Activated T-cell treated with anti-CD3 and anti-CD28 coated beads, Interleukin-2, amount 50 U/mL, for 24 hours (primary cell): ENCODE measurements around the gene MALRD1.

ENCODE experiments used
- DNase-seq: peaks from one replicate; pipeline ENCODE4 v3.0.0-alpha.2; 2020
- H3K27ac Mint-ChIP-seq: 2 replicates; pipeline ENCODE4 v1.8.0; 2020; ENCODE audit warnings: mild to moderate bottlenecking, mixed read lengths
- H3K27me3 Mint-ChIP-seq: 2 replicates; pipeline ENCODE4 v1.8.0; 2020; ENCODE audit warnings: mixed read lengths
- H3K36me3 Mint-ChIP-seq: 2 replicates; pipeline ENCODE4 v1.8.0; 2020; ENCODE audit warnings: low read depth, mixed read lengths
- H3K4me1 Mint-ChIP-seq: 2 replicates; pipeline ENCODE4 v1.8.0; 2020; ENCODE audit warnings: low read depth, mixed read lengths
- H3K4me3 Mint-ChIP-seq: 2 replicates; pipeline ENCODE4 v1.8.0; 2020; ENCODE audit warnings: mild to moderate bottlenecking, moderate library complexity, mixed read lengths
- H3K9me3 Mint-ChIP-seq: 2 replicates; pipeline ENCODE4 v1.8.0; 2020; ENCODE audit warnings: mixed read lengths

Gene MALRD1

GRCh38 chr10:19144206-19144605 is 95.6 kb downstream of the MALRD1 start:
- Mint-ChIP-seq H3K27me3 (no peaks in the 10 kb centered on the region), H3K4me3 (no peak overlapping the region), H3K9me3 (peaks cover 11% of the 10 kb centered on the region), H3K36me3 (no peaks in the 10 kb centered on the region), H3K4me1 (no peaks in the 10 kb centered on the region), H3K27ac (no peak overlapping the region)
- DNase-seq: no peak

GRCh38 chr10:19154375-19154774 is 105.8 kb downstream of the MALRD1 start:
- no peak overlapping the region for H3K4me3 Mint-ChIP-seq
- no peak for DNase-seq
- no peak overlapping the region for H3K27ac Mint-ChIP-seq
- no peaks in the 10 kb centered on the region for H3K27me3 Mint-ChIP-seq
- H3K36me3 Mint-ChIP-seq: no peaks in the 10 kb centered on the region
- H3K9me3 Mint-ChIP-seq: peaks cover 3% of the 10 kb centered on the region
- H3K4me1 Mint-ChIP-seq: no peaks in the 10 kb centered on the region

- H3K4me1 Mint-ChIP-seq: no peaks in the 10 kb centered on the region
- H3K9me3 Mint-ChIP-seq: peaks cover 7% of the 10 kb centered on the region
- no peaks in the 10 kb centered on the region for H3K36me3 Mint-ChIP-seq
- no peak for DNase-seq
- no peak overlapping the region for H3K4me3 Mint-ChIP-seq
- H3K27ac Mint-ChIP-seq: no peak overlapping the region
- no peaks in the 10 kb centered on the region for H3K27me3 Mint-ChIP-seq
Observed at GRCh38 chr10:19158358-19158757, 109.8 kb downstream of the MALRD1 start.

GRCh38 chr10:19158870-19159269 is 110.3 kb downstream of the MALRD1 start:
- peaks cover 7% of the 10 kb centered on the region for H3K9me3 Mint-ChIP-seq
- no peaks in the 10 kb centered on the region for H3K36me3 Mint-ChIP-seq
- no peaks in the 10 kb centered on the region for H3K27me3 Mint-ChIP-seq
- no peaks in the 10 kb centered on the region for H3K4me1 Mint-ChIP-seq
- H3K27ac Mint-ChIP-seq: no peak overlapping the region
- H3K4me3 Mint-ChIP-seq: no peak overlapping the region
- no peak for DNase-seq

GRCh38 chr10:19164461-19164860 is 115.9 kb downstream of the MALRD1 start:
- Mint-ChIP-seq H3K27ac (no peak overlapping the region), H3K4me1 (no peaks in the 10 kb centered on the region), H3K4me3 (no peak overlapping the region), H3K27me3 (no peaks in the 10 kb centered on the region), H3K36me3 (no peaks in the 10 kb centered on the region), H3K9me3 (peaks cover 9% of the 10 kb centered on the region)
- no peak for DNase-seq

GRCh38 chr10:19168584-19168983 is 120.0 kb downstream of the MALRD1 start:
- Mint-ChIP-seq H3K27ac (no peak overlapping the region), H3K36me3 (no peaks in the 10 kb centered on the region), H3K27me3 (no peaks in the 10 kb centered on the region), H3K9me3 (peaks cover 5% of the 10 kb centered on the region), H3K4me1 (no peaks in the 10 kb centered on the region), H3K4me3 (no peak overlapping the region)
- DNase-seq: no peak

GRCh38 chr10:19169041-19169440 is 120.4 kb downstream of the MALRD1 start:
- H3K27me3 Mint-ChIP-seq: no peaks in the 10 kb centered on the region
- DNase-seq: no peak
- H3K9me3 Mint-ChIP-seq: peaks cover 5% of the 10 kb centered on the region
- no peak overlapping the region for H3K27ac Mint-ChIP-seq
- H3K4me1 Mint-ChIP-seq: no peaks in the 10 kb centered on the region
- H3K36me3 Mint-ChIP-seq: no peaks in the 10 kb centered on the region
- no peak overlapping the region for H3K4me3 Mint-ChIP-seq

- DNase-seq: no peak
- Mint-ChIP-seq H3K36me3 (no peaks in the 10 kb centered on the region), H3K27me3 (no peaks in the 10 kb centered on the region), H3K4me1 (no peaks in the 10 kb centered on the region), H3K9me3 (peaks cover 5% of the 10 kb centered on the region), H3K4me3 (no peak overlapping the region), H3K27ac (no peak overlapping the region)
Observed at GRCh38 chr10:19169684-19170083, 121.1 kb downstream of the MALRD1 start.

GRCh38 chr10:19178675-19179074 is 130.1 kb downstream of the MALRD1 start:
- Mint-ChIP-seq H3K36me3 (no peaks in the 10 kb centered on the region), H3K4me1 (no peaks in the 10 kb centered on the region), H3K9me3 (peaks cover 4% of the 10 kb centered on the region), H3K4me3 (no peak overlapping the region), H3K27me3 (no peaks in the 10 kb centered on the region), H3K27ac (no peak overlapping the region)
- DNase-seq: no peak

GRCh38 chr10:19184891-19185290 is 136.3 kb downstream of the MALRD1 start:
- no peak overlapping the region for H3K4me3 Mint-ChIP-seq
- peaks cover 8% of the 10 kb centered on the region for H3K9me3 Mint-ChIP-seq
- no peak overlapping the region for H3K27ac Mint-ChIP-seq
- no peaks in the 10 kb centered on the region for H3K27me3 Mint-ChIP-seq
- DNase-seq: no peak
- no peaks in the 10 kb centered on the region for H3K4me1 Mint-ChIP-seq
- H3K36me3 Mint-ChIP-seq: no peaks in the 10 kb centered on the region

- Mint-ChIP-seq H3K27ac (no peak overlapping the region), H3K4me1 (no peaks in the 10 kb centered on the region), H3K27me3 (no peaks in the 10 kb centered on the region), H3K4me3 (no peak overlapping the region), H3K36me3 (no peaks in the 10 kb centered on the region), H3K9me3 (no peaks in the 10 kb centered on the region)
- no peak for DNase-seq
Observed at GRCh38 chr10:19194866-19195265, 146.3 kb downstream of the MALRD1 start.

GRCh38 chr10:19195698-19196097 is 147.1 kb downstream of the MALRD1 start:
- H3K4me3 Mint-ChIP-seq: no peak overlapping the region
- no peak for DNase-seq
- H3K36me3 Mint-ChIP-seq: no peaks in the 10 kb centered on the region
- H3K27me3 Mint-ChIP-seq: no peaks in the 10 kb centered on the region
- no peak overlapping the region for H3K27ac Mint-ChIP-seq
- no peaks in the 10 kb centered on the region for H3K9me3 Mint-ChIP-seq
- H3K4me1 Mint-ChIP-seq: no peaks in the 10 kb centered on the region

- Mint-ChIP-seq H3K4me3 (no peak overlapping the region), H3K36me3 (no peaks in the 10 kb centered on the region), H3K27ac (no peak overlapping the region), H3K27me3 (no peaks in the 10 kb centered on the region), H3K4me1 (no peaks in the 10 kb centered on the region), H3K9me3 (no peaks in the 10 kb centered on the region)
- DNase-seq: no peak
Observed at GRCh38 chr10:19200211-19200610, 151.6 kb downstream of the MALRD1 start.

- Mint-ChIP-seq H3K9me3 (peaks cover 5% of the 10 kb centered on the region), H3K4me3 (no peak overlapping the region), H3K27me3 (no peaks in the 10 kb centered on the region), H3K4me1 (no peaks in the 10 kb centered on the region), H3K27ac (no peak overlapping the region), H3K36me3 (no peaks in the 10 kb centered on the region)
- no peak for DNase-seq
Observed at GRCh38 chr10:19204246-19204917, 155.8 kb downstream of the MALRD1 start.

GRCh38 chr10:19209319-19209718 is 160.7 kb downstream of the MALRD1 start:
- no peak for DNase-seq
- Mint-ChIP-seq H3K9me3 (peaks cover 5% of the 10 kb centered on the region), H3K36me3 (no peaks in the 10 kb centered on the region), H3K4me3 (no peak overlapping the region), H3K27me3 (no peaks in the 10 kb centered on the region), H3K4me1 (no peaks in the 10 kb centered on the region), H3K27ac (no peak overlapping the region)

- Mint-ChIP-seq H3K27me3 (no peaks in the 10 kb centered on the region), H3K4me1 (no peaks in the 10 kb centered on the region), H3K27ac (no peak overlapping the region), H3K9me3 (peaks cover 3% of the 10 kb centered on the region), H3K36me3 (no peaks in the 10 kb centered on the region), H3K4me3 (no peak overlapping the region)
- no peak for DNase-seq
Observed at GRCh38 chr10:19212590-19212989, 164.0 kb downstream of the MALRD1 start.
